GM12878 (cell line): ENCODE results near the gene IFNAR1. TPM values are rescaled to one million over a fixed set of nuclear protein-coding genes. Genes with fewer than 3 reads are reported as not detected.
A peak's percentile ranks its signal among the peaks of the same experiment; 100 is the strongest.

Source experiments
- ATAC-seq: fragments of 200-7000 bp; cut with Tn5 transposase; 3 replicates; pipeline ENCODE4 v1.9.1; 2020; ENCODE audit warnings: mild to moderate bottlenecking, moderate library complexity
- BruUV-seq: library from RNA; stranded (reverse); fragments of 400-500 nt; replicated peaks from 2 replicates; lab custom pipeline; 2021; lab: Mats Ljungman, UMichigan
- CTCF ChIA-PET: fragments of 300-600 bp; sonication (Branson Sonifier 250); formaldehyde crosslinking; extraction: SDS; loops from one replicate; lab custom pipeline; 2021; ENCODE audit warnings: inconsistent platforms; lab: Yijun Ruan, JAX
- POLR2A ChIA-PET: fragments of 350-600 bp; formaldehyde crosslinking; extraction: SDS; loops from one replicate; lab custom pipeline; 2021; ENCODE audit warnings: inconsistent platforms; lab: Charles Lee
- RAD21 ChIA-PET: fragments of 300-600 bp; sonication (Branson Sonifier 250); formaldehyde crosslinking; loops from one replicate; lab custom pipeline; 2023; ENCODE audit warnings: antibody characterized with exemption; ENCODE audit not compliant: unreplicated experiment; lab: Charles Lee
- SMC1A ChIA-PET: fragments of 300-600 bp; sonication (Branson Sonifier 250); formaldehyde crosslinking; loops from one replicate; lab custom pipeline; 2023; ENCODE audit not compliant: unreplicated experiment, uncharacterized antibody; lab: Charles Lee
- DNase-seq: peaks from one replicate; pipeline ENCODE4 v3.0.0-alpha.2; 2011; ENCODE audit warnings: low read depth, low spot score
- FAIRE-seq: peaks from 3 replicates; lab custom pipeline; 2011; peaks lifted over from hg19 to GRCh38; lab: Jason Lieb, UNC
- H2AFZ ChIP-seq: 2 replicates; pipeline ENCODE4 v1.6.0; 2011; ENCODE audit warnings: low read depth, low read length, control low read depth; ENCODE audit not compliant: control insufficient read depth
- H3K27ac ChIP-seq: 2 replicates; pipeline ENCODE4 v1.5.1; 2011; ENCODE audit warnings: control low read depth; ENCODE audit not compliant: control insufficient read depth, insufficient read depth
- H3K27me3 ChIP-seq, 2 experiments: replicated peaks in 1 of 2; 2 replicates each; pipeline versions ENCODE4 v1.6.0 to v1.6.1; 2011; ENCODE audit warnings: low read length in 1 of 2; ENCODE audit not compliant: control insufficient read depth in 2 of 2, insufficient read depth in 2 of 2
- H3K36me3 ChIP-seq, 2 experiments: 2 replicates each; pipeline ENCODE4 v1.5.1; 2011; ENCODE audit warnings: low read length in 1 of 2; ENCODE audit not compliant: control insufficient read depth in 2 of 2, insufficient read depth in 2 of 2
- H3K4me1 ChIP-seq: 2 replicates; pipeline ENCODE4 v1.6.1; 2011; ENCODE audit warnings: mild to moderate bottlenecking, low read length, moderate library complexity, mixed read lengths; ENCODE audit not compliant: control insufficient read depth, insufficient read depth
- H3K4me2 ChIP-seq: 2 replicates; pipeline ENCODE4 v1.6.0; 2011; ENCODE audit warnings: control low read depth; ENCODE audit not compliant: control insufficient read depth, insufficient read depth
- H3K4me3 ChIP-seq: fragments of 200-600 bp; sonication (generic); 2 replicates; pipeline ENCODE4 v1.5.1; 2016
- H3K79me2 ChIP-seq: 2 replicates; pipeline ENCODE4 v1.6.0; 2011; ENCODE audit warnings: low read length; ENCODE audit not compliant: control insufficient read depth, insufficient read depth
- H3K9ac ChIP-seq: 2 replicates; pipeline ENCODE4 v1.8.0; 2011; ENCODE audit warnings: low read length, control low read depth, mixed read lengths; ENCODE audit not compliant: control insufficient read depth, insufficient read depth
- H3K9me3 ChIP-seq: replicated peaks from 3 replicates; pipeline ENCODE4 v1.5.1; 2011; ENCODE audit warnings: mild to moderate bottlenecking, low read length; ENCODE audit not compliant: control insufficient read depth, insufficient read depth
- H4K20me1 ChIP-seq: 2 replicates; pipeline ENCODE4 v1.6.0; 2011; ENCODE audit not compliant: control insufficient read depth, insufficient read depth
- BCL11A ChIP-seq: IDR thresholded peaks from 2 replicates; pipeline ENCODE4 v1.6.1; 2011; ENCODE audit warnings: low read depth, low read length
- BRCA1 ChIP-seq: IDR thresholded peaks from 2 replicates; pipeline ENCODE4 v1.6.1; 2011; ENCODE audit warnings: low read depth, low read length, improper control_type of control experiment
- CBX3 ChIP-seq: fragments of 200-600 bp; sonication (generic); IDR thresholded peaks from 2 replicates; pipeline ENCODE4 v1.6.1; 2016; ENCODE audit warnings: low read depth, borderline replicate concordance
- CHD4 ChIP-seq: fragments of 200-600 bp; sonication (generic); IDR thresholded peaks from 2 replicates; pipeline ENCODE4 v1.6.1; 2016; ENCODE audit warnings: mild to moderate bottlenecking
- EED ChIP-seq: sonication (generic); IDR thresholded peaks from 2 replicates; pipeline ENCODE4 v1.6.1; 2016; ENCODE audit warnings: antibody characterized with exemption, low read depth
- MEF2A ChIP-seq: IDR thresholded peaks from 2 replicates; pipeline ENCODE4 v1.6.1; 2011; ENCODE audit warnings: low read depth, mild to moderate bottlenecking, low read length, moderate library complexity; ENCODE audit not compliant: insufficient read depth
- PAX8 ChIP-seq: fragments of 450-650 bp; IDR thresholded peaks from 2 replicates; pipeline ENCODE4 v1.6.1; 2017; ENCODE audit warnings: mild to moderate bottlenecking, moderate library complexity
- RCOR1 ChIP-seq: conservative IDR thresholded peaks from 2 replicates; pipeline ENCODE4 v1.6.1; 2012; ENCODE audit warnings: low read depth, low read length, improper control_type of control experiment
- SUPT20H ChIP-seq: IDR thresholded peaks from 2 replicates; pipeline ENCODE4 v1.6.1; 2011; ENCODE audit warnings: low read depth, mild to moderate bottlenecking, low read length, moderate library complexity, borderline replicate concordance; ENCODE audit not compliant: control insufficient read depth
- TARDBP ChIP-seq: IDR thresholded peaks from 2 replicates; pipeline ENCODE4 v1.6.1; 2016; ENCODE audit warnings: borderline replicate concordance
- TCF12 ChIP-seq: IDR thresholded peaks from 2 replicates; pipeline ENCODE4 v1.6.1; 2011; ENCODE audit warnings: low read depth, mild to moderate bottlenecking, low read length
- YY1 ChIP-seq: IDR thresholded peaks from 2 replicates; pipeline ENCODE4 v1.6.1; 2011; ENCODE audit warnings: low read depth, mild to moderate bottlenecking, low read length
- ZNF217 ChIP-seq: fragments of 450-650 bp; IDR thresholded peaks from 2 replicates; pipeline ENCODE4 v1.6.1; 2017; ENCODE audit warnings: antibody characterized with exemption, mild to moderate bottlenecking
- WGBS: methylation state at CpG from one replicate; pipeline ENCODE4 v1.1.6; 2016; ENCODE audit warnings: low lambda C conversion rate; ENCODE audit not compliant: insufficient replicate concordance, insufficient coverage; ENCODE audit errors: missing lambda C conversion rate; 5-methylcytosine and 5-hydroxymethylcytosine counted together
- in situ Hi-C: fragments of 300-500 bp; cut with MboI; formaldehyde crosslinking; loops from 9 replicates; pipeline ENCODE4 v1.14.3; 2018; ENCODE audit warnings: mixed read lengths
- intact Hi-C: fragments of 100-400 bp; cut with micrococcal nuclease; formaldehyde crosslinking; loops from one replicate; pipeline ENCODE4 v1.14.2; 2022; ENCODE audit not compliant: unreplicated experiment
- polyA plus RNA-seq, 11 experiments: library from polyadenylated mRNA; depleted of rRNA in 4 of 11; unstranded in 6 of 11; stranded (reverse) in 5 of 11; fragments of >200 nt; fragmentation: Nextera tagmentation in 4 of 11; fragmentation: Illumina TruSeq in 1 of 11; extraction: Ambion mirVana in 4 of 11; extraction: Trizol in 1 of 11; gene quantifications; 1 replicate in 1 of 11; 2 replicates in 10 of 11; pipeline versions ENCODE4 v1.2.1 to v1.2.3, GENCODE V29; 2011 to 2016; ENCODE audit warnings: inconsistent platforms in 2 of 11, missing spikeins in 2 of 11, low read depth in 1 of 11
- total RNA-seq, 4 experiments: library from RNA; depleted of rRNA in 3 of 4; stranded (reverse); fragments of >200 nt in 3 of 4; fragmentation: Illumina TruSeq in 1 of 4; extraction: Trizol in 1 of 4; gene quantifications; 2 replicates each; pipeline versions ENCODE4 v1.2.1 to v1.2.3, GENCODE V29; 2013 to 2021

Gene IFNAR1
- total and polyA plus RNA-seq, 10 of the 15 experiments (the other 5 are each of a cell fraction or from before 2014, with no cell fraction given), result 12.0 to 62.4 (median 24.6) TPM

DNA sequence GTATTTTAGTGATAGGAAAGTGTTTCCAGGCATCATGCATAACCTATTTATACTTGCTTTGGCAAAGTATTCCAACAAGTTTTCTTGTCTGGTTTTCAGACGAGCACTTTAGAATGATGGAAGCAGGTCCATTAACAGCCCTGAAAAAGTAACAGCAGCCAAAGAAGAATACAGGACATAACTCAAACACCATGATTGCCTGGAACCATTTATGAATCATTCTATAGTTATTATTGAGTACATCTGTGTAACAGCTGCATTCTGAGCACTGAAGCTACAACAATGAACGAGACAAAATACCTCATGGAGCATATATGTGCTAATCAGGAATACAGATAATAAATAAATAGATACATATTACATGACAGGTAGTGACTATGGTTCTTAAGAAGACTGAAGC lies 46.0 kb upstream of the IFNAR1 start:
- ChIA-PET POLR2A (interaction anchor here (0.5 kb wide), 1 partner anchor 41 kb away, joined by 6 read pairs; no protein-coding TSS in a partner anchor), RAD21 (interaction anchor here (0.9 to 1.7 kb wide), 2 partner anchors 79 to 674 kb away, joined by 3 to 4 read pairs; no protein-coding TSS in a partner anchor), CTCF (interaction anchor here (0.6 to 1.3 kb wide), 2 partner anchors 40 to 338 kb away, joined by 3 read pairs; no protein-coding TSS in a partner anchor), SMC1A (interaction anchor here (0.8 to 1.3 kb wide), 2 partner anchors 11 to 65 kb away, joined by 3 read pairs; no protein-coding TSS in a partner anchor)
- Histone ChIP-seq H3K9ac (no peak overlapping the region), H3K79me2 (no peaks in the 10 kb centered on the region), H3K4me3 (no peak overlapping the region), H3K36me3 (peaks cover 4 to 16% of the 10 kb centered on the region in 2 experiments), H4K20me1 (no peaks in the 10 kb centered on the region), H3K4me2 (no peak overlapping the region), H3K27ac (no peak overlapping the region), H3K27me3 (no peaks in the 10 kb centered on the region), H3K9me3 (no peaks in the 10 kb centered on the region; the same call in 1 of the 3 replicates), H2AFZ (no peak overlapping the region), H3K4me1 (no peaks in the 10 kb centered on the region)
- 73% methylated on average over 2 of the region's 2 CpGs for WGBS
- BruUV-seq, result TSS peak; percentile 2
- TF ChIP-seq PAX8 (no peak), CBX3 (no peak), MEF2A (no peak), SUPT20H (no peak), TCF12 (no peak), RCOR1 (no peak)
- intact Hi-C loops (no loop called here), in situ Hi-C loops (no loop called here)
- FAIRE-seq (no peak), DNase-seq (no peak), ATAC-seq (no peak)

DNA sequence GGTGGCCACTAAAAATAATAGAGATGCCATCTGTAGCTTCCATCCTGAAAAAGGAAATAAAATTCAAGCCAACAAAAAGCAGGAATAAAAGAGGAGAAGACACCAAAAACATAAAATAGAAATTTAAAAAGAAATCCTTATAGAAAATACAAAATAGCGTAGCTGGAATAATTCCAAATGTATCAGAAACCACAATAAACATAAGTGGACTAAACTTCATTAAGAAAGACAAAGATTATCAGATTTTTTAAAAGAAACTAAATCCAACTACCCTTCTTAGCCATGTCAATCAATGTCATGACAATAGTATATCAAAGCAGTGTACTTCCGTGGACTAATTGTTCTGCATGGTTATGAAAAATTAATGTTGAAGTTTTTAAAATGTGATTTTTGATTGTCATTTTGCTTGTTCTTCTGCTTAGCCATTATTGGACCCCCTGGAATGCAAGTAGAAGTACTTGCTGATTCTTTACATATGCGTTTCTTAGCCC lies 45.4 kb upstream of the IFNAR1 start:
- ChIA-PET RAD21 (interaction anchor here (0.9 to 1.7 kb wide), 2 partner anchors 79 to 673 kb away, joined by 3 to 4 read pairs; no protein-coding TSS in a partner anchor), POLR2A (interaction anchor here (0.6 kb wide), 1 partner anchor 180 kb away, joined by 3 read pairs; no protein-coding TSS in a partner anchor), CTCF (interaction anchor here (0.6 to 1.3 kb wide), 4 partner anchors 10 to 339 kb away, joined by 3 to 4 read pairs (median 3); no protein-coding TSS in a partner anchor), SMC1A (interaction anchor here (0.8 to 1.3 kb wide), 2 partner anchors 12 to 65 kb away, joined by 3 read pairs; no protein-coding TSS in a partner anchor)
- FAIRE-seq (no peak), ATAC-seq (no peak), DNase-seq (no peak)
- no peak overlapping the region for H3K9ac ChIP-seq
- H3K4me1 ChIP-seq, result no peaks in the 10 kb centered on the region
- H3K79me2 ChIP-seq, result no peaks in the 10 kb centered on the region
- no peak overlapping the region for H3K27ac ChIP-seq
- peaks cover 4 to 16% of the 10 kb centered on the region in 2 experiments for H3K36me3 ChIP-seq
- in situ Hi-C loops, result no loop called here
- H3K9me3 ChIP-seq, result no peaks in the 10 kb centered on the region; the same call in 1 of the 3 replicates
- H3K4me3 ChIP-seq, result no peak overlapping the region
- H3K4me2 ChIP-seq, result no peak overlapping the region
- no TSS peak for BruUV-seq
- no peaks in the 10 kb centered on the region for H4K20me1 ChIP-seq
- no peaks in the 10 kb centered on the region for H3K27me3 ChIP-seq
- WGBS, result 97% methylated on average over 3 of the region's 3 CpGs
- no peak overlapping the region for H2AFZ ChIP-seq
- intact Hi-C loops, result no loop called here
- TF ChIP-seq EED, result no peak
- no peak for TF ChIP-seq TARDBP
- no peak for TF ChIP-seq BCL11A
- no peak for TF ChIP-seq ZNF217
- no peak for TF ChIP-seq BRCA1
- no peak for TF ChIP-seq YY1
- no peak for TF ChIP-seq CHD4
